RWPE2 (cell line): Measurements from ENCODE around the gene PLA2G4E.

Experiments used
- ATAC-seq: fragments of 200-7000 bp; cut with Tn5 transposase; 3 replicates; pipeline ENCODE4 v1.9.1; 2021; ENCODE audit warnings: low read depth
- DNase-seq: peaks from one replicate; pipeline ENCODE4 v3.0.0-alpha.2; 2020; ENCODE audit warnings: low spot score
- H3K27ac ChIP-seq: fragments of 450-650 bp; 2 replicates; pipeline ENCODE4 v1.5.1; 2017; ENCODE audit warnings: mild to moderate bottlenecking; ENCODE audit not compliant: poor library complexity, severe bottlenecking
- H3K27me3 ChIP-seq: fragments of 250-450 bp; sonication (Bioruptor Pico); 2 replicates; pipeline ENCODE4 v1.5.1; 2021; ENCODE audit warnings: mild to moderate bottlenecking, moderate library complexity; ENCODE audit not compliant: insufficient read depth, poor library complexity, severe bottlenecking
- H3K36me3 ChIP-seq: fragments of 250-450 bp; sonication (Bioruptor Pico); 2 replicates; pipeline ENCODE4 v1.5.1; 2020; ENCODE audit warnings: low read depth, mild to moderate bottlenecking, moderate library complexity
- H3K4me1 ChIP-seq: fragments of 250-450 bp; sonication (Bioruptor Pico); 2 replicates; pipeline ENCODE4 v1.5.1; 2021; ENCODE audit warnings: mild to moderate bottlenecking, moderate library complexity; ENCODE audit not compliant: insufficient read depth, poor library complexity, severe bottlenecking
- H3K4me3 ChIP-seq: fragments of 250-450 bp; sonication (Bioruptor Pico); 2 replicates; pipeline ENCODE4 v1.5.1; 2021; ENCODE audit warnings: mild to moderate bottlenecking, moderate library complexity; ENCODE audit not compliant: severe bottlenecking
- H3K9me3 ChIP-seq: fragments of 250-450 bp; sonication (Bioruptor Pico); 2 replicates; pipeline ENCODE4 v1.5.1; 2021; ENCODE audit warnings: mild to moderate bottlenecking, moderate library complexity; ENCODE audit not compliant: severe bottlenecking
- TF ChIP-seq, protein P1 (sequence below): fragments of 450-650 bp; IDR thresholded peaks from one replicate; pipeline ENCODE4 v1.5.1; 2017; ENCODE audit warnings: mild to moderate bottlenecking, moderate library complexity; ENCODE audit not compliant: poor library complexity, severe bottlenecking

Gene PLA2G4E

GRCh38 chr15:42038401-42038800 lies 17.6 kb upstream of the PLA2G4E start:
- no peaks in the 10 kb centered on the region for H3K36me3 ChIP-seq
- H3K27me3 ChIP-seq, result no peaks in the 10 kb centered on the region
- ATAC-seq (no peak), DNase-seq (no peak)
- H3K9me3 ChIP-seq, result no peaks in the 10 kb centered on the region
- peaks cover 31% of the 10 kb centered on the region for H3K4me1 ChIP-seq
- H3K27ac ChIP-seq, result no peak overlapping the region
- TF ChIP-seq, protein P1, sequence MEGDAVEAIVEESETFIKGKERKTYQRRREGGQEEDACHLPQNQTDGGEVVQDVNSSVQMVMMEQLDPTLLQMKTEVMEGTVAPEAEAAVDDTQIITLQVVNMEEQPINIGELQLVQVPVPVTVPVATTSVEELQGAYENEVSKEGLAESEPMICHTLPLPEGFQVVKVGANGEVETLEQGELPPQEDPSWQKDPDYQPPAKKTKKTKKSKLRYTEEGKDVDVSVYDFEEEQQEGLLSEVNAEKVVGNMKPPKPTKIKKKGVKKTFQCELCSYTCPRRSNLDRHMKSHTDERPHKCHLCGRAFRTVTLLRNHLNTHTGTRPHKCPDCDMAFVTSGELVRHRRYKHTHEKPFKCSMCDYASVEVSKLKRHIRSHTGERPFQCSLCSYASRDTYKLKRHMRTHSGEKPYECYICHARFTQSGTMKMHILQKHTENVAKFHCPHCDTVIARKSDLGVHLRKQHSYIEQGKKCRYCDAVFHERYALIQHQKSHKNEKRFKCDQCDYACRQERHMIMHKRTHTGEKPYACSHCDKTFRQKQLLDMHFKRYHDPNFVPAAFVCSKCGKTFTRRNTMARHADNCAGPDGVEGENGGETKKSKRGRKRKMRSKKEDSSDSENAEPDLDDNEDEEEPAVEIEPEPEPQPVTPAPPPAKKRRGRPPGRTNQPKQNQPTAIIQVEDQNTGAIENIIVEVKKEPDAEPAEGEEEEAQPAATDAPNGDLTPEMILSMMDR, result no peak
- no peak overlapping the region for H3K4me3 ChIP-seq

GRCh38 chr15:42037656-42038055 lies 16.8 kb upstream of the PLA2G4E start:
- Histone ChIP-seq H3K4me3 (no peak overlapping the region), H3K9me3 (no peaks in the 10 kb centered on the region), H3K27me3 (no peaks in the 10 kb centered on the region), H3K27ac (peak overlapping the region; percentile 84), H3K36me3 (no peaks in the 10 kb centered on the region), H3K4me1 (peaks cover 31% of the 10 kb centered on the region)
- DNase-seq (peak; percentile 95), ATAC-seq (peak; percentile 62)
- TF ChIP-seq, protein P1, result no peak

GRCh38 chr15:42036966-42037365 lies 16.1 kb upstream of the PLA2G4E start:
- TF ChIP-seq, protein P1, result peak; percentile 6
- DNase-seq, result no peak
- Histone ChIP-seq H3K27ac (peak overlapping the region; percentile 84), H3K36me3 (no peaks in the 10 kb centered on the region), H3K9me3 (no peaks in the 10 kb centered on the region), H3K4me1 (peaks cover 32% of the 10 kb centered on the region), H3K27me3 (no peaks in the 10 kb centered on the region), H3K4me3 (no peak overlapping the region)
- no peak for ATAC-seq

- ATAC-seq (no peak), DNase-seq (no peak)
- Histone ChIP-seq H3K4me1 (peaks cover 38% of the 10 kb centered on the region), H3K4me3 (no peak overlapping the region), H3K36me3 (no peaks in the 10 kb centered on the region), H3K27me3 (no peaks in the 10 kb centered on the region), H3K27ac (peak overlapping the region; percentile 84), H3K9me3 (no peaks in the 10 kb centered on the region)
- TF ChIP-seq, protein P1, result no peak
Measured at GRCh38 chr15:42036112-42036905, 15.5 kb upstream of the PLA2G4E start.

GRCh38 chr15:42035435-42035761 lies 14.6 kb upstream of the PLA2G4E start:
- peak; percentile 90 for DNase-seq
- no peaks in the 10 kb centered on the region for H3K36me3 ChIP-seq
- H3K4me3 ChIP-seq, result no peak overlapping the region
- no peaks in the 10 kb centered on the region for H3K27me3 ChIP-seq
- peak overlapping the region; percentile 84 for H3K27ac ChIP-seq
- H3K4me1 ChIP-seq, result peaks cover 46% of the 10 kb centered on the region
- ATAC-seq, result peak; percentile 83
- TF ChIP-seq, protein P1, result no peak
- no peaks in the 10 kb centered on the region for H3K9me3 ChIP-seq
